GM18858 (cell line): ENCODE data around the gene MRPS10.

ENCODE experiments used
- ATAC-seq: cut with Tn5 transposase; IDR thresholded peaks from one replicate; pipeline ENCODE4 v1.9.1; 2021; ENCODE audit not compliant: unreplicated experiment

Gene MRPS10

DNA sequence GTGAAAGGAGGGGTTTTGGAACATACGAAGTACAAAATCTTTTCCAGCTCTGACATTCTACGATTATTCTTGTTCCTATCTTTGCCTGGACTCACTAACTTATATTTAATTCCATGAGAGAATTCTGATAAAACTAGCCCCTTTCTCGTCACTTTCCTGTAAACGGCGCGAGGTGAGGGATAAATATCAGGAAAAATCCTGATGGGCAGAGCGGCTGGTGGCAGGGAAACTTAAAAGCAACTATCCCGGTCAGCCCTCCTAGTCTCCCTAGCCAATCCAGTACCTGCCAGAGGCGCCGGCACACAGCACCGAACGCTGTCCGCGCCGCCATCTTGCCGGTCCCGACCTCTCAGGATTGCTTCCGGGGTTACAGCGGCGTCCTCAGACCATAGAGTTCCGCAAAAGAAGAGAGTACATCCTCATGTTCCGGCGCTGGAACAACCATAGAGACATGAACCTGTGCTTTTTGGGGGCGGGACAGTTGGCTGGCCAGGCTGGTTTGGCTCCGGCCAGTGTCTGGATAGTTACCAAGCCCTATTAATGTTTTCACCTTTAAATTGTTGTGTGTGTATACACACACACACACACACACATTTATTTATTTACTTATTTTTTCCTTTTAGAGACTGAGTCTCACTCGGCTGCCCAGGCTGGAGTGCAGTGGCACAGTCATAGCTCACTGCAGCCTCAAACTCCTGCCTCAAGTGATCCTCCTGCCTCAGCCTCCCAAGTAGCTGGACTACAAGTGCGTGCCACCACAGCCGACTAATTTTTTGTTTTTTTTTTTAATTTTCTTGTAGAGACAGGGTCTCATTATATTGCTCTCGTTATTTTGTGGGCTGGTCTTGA is at the start of gene MRPS10:
Gene MRPS10, minus strand, starts transcription at position 343 of the 849 bp plus-strand sequence. Its CDS starts 12 bp downstream, at position 331.
- peak; percentile 89 for ATAC-seq

GRCh38 chr6:42266538-42266937 is 48.9 kb upstream of the MRPS10 start:
- no peak for ATAC-seq

- no peak for ATAC-seq
These were observed 47.3 kb upstream of the MRPS10 start for GRCh38 chr6:42264852-42265390.

DNA sequence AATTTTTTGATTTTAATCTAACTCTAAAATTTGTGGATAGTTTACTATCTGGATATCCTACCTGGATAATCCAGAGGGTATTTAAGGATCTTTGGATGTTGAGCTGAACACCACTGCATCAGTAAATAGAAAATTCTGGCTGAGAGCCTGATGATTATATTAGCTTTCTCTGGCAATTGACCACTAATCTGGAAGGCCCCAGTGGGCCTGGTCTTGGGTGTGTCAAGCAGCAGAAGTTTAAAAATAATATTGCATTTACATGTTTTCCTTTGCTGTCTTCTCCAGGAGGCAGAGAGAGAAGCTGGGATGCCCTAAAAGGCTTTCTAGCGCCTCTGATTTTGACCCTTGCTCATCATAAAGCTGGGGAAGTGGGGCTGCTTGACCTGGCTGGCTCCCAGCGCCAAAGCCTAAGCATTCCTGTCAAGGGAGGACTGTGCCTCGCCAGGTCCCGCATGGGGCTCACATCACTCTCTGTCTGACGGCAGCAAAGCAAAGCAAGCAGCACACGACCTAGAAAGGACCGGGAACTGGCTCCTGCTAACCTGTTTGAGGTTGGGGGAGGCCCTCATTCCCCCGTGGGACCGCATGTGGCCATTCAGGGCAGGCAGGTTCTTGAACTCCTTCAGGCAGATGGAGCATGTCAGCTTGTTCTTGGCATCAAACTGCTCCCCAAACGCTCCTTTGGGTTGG is 46.6 kb upstream of the MRPS10 start:
- no peak for ATAC-seq

DNA sequence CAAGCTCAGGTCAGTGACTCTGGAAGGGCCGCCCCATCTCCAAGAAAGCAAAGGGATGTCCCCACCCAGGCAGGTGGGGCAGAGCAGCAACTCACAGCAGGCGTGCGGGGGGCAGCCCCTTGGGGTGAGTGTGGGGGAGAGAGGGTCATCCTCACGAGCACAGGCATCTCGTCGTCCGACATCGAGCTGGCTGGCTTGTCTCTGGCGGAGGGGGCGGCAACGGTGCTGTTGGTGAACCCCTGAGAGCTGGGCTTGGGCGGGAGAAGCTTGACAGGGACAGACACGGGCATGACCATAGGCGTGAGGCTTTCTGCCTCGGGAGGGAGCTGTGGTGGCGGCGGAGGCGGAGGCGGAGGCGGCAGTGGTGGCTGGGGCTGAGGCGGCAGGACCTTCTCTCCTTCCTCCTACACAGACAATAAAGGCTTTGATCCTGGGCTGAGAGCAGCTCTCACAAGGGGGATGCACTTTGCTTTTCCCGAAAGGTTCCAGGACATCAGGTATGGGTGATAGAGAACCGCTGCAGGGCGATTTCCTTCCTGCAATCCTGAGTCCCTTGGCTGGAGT is 45.6 kb upstream of the MRPS10 start:
- no peak for ATAC-seq

DNA sequence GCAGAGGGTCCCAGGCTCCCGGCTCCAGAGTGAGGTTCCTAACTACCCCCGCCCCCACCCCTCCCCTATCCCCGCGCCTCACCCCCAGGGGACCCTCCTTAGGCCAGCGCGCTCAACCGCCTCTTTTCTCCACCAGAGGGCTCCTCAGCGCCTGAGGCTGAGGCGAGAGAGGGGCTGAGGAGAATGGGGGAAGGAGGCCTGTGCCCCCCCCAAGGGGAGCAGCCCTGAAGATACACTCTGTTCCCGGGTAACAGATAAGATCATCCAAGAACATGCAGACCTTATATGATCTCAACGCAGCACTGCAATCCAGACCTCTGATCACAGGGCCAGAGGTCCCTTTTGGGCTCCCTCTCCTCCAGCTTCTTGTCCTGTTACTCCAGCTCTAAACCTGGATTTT is 43.3 kb upstream of the MRPS10 start:
- ATAC-seq, result no peak

DNA sequence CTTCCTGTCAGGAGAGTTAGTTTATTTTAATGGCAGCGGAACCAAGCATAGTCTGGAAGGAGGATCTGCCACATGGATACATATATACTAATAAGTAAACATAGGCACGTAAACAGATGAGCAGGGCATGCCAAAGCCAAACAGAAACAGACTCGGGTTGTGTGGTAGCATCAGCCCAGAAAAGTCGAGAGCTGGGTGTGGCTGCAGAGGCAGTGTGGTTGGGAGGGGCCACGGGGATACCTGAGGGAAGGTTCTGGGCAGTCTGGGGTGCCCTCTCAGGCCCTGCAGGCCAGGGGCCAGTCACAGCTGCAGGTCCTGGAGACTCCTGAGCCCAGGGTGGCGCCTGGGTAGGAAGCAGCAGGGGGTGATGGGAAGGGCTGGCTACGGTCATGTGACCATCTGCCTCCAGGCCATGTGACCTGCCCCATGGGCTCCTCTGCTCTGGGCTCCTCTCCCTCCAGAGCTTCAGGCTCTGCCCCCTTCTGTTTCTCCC is 42.8 kb upstream of the MRPS10 start:
- ATAC-seq, result no peak

DNA sequence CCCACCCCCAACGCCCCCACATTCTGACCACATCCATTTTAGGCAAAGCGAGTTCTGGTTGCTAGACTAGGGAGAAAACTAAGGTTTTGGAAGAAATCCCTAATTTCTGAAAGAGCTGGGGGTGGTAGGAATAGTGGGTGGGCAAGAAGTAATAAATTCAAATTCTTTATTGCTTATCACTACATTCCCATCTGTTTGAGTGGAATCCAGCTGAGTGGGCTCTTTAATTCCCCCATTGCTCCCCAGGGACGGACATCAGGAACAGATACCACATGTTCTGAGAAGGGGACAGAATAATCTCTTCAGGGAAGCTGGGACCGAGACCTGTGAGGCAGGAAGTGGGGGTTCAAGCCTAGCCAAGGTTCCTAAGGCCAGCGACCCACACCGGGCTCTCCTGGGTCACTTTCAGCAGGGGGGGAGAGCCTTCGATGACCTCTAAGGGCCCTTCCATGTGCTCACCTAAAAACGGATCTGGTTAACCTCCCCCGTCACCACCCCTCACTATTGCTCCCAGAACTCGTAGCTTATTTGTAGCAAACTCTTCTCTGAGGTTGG is 42.3 kb upstream of the MRPS10 start:
- no peak for ATAC-seq

GRCh38 chr6:42259286-42259685 is 41.6 kb upstream of the MRPS10 start:
- no peak for ATAC-seq

GRCh38 chr6:42257614-42258013 is 40.0 kb upstream of the MRPS10 start:
- no peak for ATAC-seq

GRCh38 chr6:42257063-42257462 is 39.4 kb upstream of the MRPS10 start:
- no peak for ATAC-seq

- ATAC-seq, result no peak
These were observed 37.4 kb upstream of the MRPS10 start for GRCh38 chr6:42255050-42255449.

GRCh38 chr6:42254505-42254904 is 36.8 kb upstream of the MRPS10 start:
- ATAC-seq, result no peak

DNA sequence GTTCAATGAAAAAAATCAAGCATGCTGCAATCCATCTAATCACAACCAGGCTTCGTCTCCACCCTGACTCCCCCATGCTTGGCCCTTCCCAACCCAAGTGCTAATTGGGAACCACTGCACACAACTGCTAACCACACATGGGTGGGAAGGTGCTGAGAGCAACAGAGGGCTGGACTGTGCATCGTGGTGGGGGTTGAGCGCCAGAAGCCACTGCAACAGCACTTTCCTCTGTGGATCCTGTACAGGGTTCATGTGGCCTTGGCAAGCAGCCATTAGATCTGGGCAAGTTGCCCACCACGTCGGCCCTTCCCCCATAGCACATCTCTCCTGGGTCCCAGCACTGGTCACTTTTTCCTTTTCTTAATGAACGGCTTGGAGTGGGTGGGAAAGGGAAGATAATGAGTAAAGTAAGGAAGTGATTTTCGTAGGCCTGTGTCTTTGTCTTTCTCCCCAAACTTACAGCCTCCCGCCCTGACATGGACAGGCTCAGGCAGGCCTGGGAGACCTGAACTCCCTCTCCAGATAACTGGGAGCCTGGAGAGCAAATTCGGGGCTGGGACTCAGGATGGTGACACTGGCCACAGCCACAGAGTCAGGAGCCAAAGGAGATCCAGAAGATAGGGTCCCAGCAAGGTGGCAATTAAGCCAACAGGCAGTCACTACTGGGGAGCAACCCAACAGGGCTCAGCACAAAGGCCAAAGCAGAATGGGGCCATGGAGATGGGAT is 34.4 kb upstream of the MRPS10 start:
- no peak for ATAC-seq

DNA sequence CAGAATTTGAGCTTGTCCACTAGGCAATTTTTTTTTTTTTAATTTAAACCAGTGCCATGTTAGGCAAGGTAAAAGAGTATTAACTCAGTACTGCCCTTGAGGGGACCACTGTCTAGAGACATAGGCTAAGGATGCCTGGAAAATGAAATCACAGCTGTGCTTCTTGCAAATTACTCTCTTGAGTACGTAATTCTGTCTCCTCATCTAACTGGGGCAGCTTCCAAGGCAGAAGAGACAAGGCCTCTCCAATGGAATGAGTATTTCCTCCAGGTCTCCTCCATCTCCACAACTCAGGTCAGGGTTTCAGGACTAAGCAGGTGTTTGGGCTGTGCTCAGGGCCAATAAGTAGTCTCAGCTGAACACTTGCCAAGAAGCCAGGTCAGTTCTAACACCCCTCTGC is 33.8 kb upstream of the MRPS10 start:
- ATAC-seq, result no peak

DNA sequence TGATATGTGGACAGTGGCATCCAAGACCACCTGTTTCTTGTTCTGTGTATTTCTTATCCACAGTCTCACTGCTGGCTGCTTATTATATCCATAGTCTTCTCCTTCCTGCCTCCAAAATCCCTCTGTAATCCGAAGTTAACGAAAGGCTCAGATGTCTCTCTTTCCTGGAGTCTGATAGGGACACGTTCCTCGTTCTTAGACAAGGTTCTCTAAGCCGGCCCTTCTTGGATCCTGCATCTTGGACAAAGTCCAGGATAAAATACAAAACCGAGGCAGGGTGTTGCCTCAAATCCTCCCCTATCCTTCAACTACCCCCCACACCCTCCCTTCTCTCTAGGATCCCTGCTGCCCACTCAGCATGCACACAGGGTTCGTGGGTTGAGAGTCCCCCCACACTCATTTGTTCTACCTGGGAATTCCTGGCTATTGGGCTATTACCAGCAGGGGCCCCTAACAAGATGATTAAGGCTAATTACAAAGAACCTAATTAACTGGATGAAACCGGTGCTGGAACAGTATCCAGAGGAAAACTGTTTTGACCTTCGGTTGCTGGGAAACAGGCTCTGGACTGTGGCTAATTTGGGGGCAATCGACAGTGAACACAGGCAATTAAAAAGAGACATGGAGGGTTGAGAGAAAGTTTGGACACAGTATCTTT is 32.7 kb upstream of the MRPS10 start:
- ATAC-seq, result no peak

- ATAC-seq, result no peak
These were observed 31.6 kb upstream of the MRPS10 start for GRCh38 chr6:42249279-42249678.

DNA sequence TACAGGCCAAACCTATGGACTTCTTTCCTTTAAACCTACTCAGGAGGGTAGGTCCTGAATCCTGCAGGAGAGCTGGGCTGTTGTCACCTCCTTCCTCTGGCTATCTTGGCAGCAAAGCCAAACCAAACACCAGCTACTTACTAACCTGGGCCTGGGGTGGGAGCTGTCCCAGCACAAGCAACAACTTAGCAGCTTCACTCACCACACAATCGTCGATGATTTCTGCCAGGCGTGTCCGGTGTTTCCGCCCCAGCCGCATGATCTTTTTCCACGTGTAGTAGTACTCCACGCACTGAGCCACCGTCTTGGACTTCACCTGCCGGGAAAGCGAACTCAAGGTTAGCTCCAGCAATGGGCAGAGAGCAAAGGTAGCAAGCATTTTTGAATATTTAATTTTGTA is 25.4 kb upstream of the MRPS10 start:
- no peak for ATAC-seq

- ATAC-seq, result no peak
These were observed 24.3 kb upstream of the MRPS10 start for GRCh38 chr6:42241915-42242314.

- ATAC-seq, result no peak
These were observed 22.2 kb upstream of the MRPS10 start for GRCh38 chr6:42239736-42240375.
